Gastrocnemius medialis (tissue), 4 donors: Measurements from ENCODE around the gene TMEM178A. TPM values are rescaled to one million over a fixed set of nuclear protein-coding genes. Genes with fewer than 3 reads are reported as not detected.

Source experiments
- ATAC-seq, 2 donors: fragments of 150-250 bp; one replicate each; pipeline ENCODE4 v1.9.1; 2016
- DNase-seq, 2 donors: peaks; one replicate each; pipeline ENCODE4 v3.0.0-alpha.2; 2019
- H3K27ac ChIP-seq, 4 donors: fragments of 200-600 bp; sonication (generic); 1 replicate in 1 of 4; 2 replicates in 3 of 4; pipeline ENCODE4 v1.5.1; 2016 to 2018; ENCODE audit warnings: mild to moderate bottlenecking in 2 of 4, moderate library complexity in 1 of 4
- H3K27me3 ChIP-seq, 3 donors: fragments of 200-600 bp; sonication (generic) in 2 of 3; 1 replicate in 1 of 3; 2 replicates in 2 of 3; pipeline versions ENCODE4 v1.5.1 to v1.6.0; 2016 to 2019; ENCODE audit warnings: mild to moderate bottlenecking in 1 of 3, moderate library complexity in 1 of 3
- H3K36me3 ChIP-seq, 2 donors: fragments of 200-600 bp; sonication (generic) in 1 of 2; one replicate each; pipeline ENCODE4 v1.5.1; 2017 to 2018
- H3K4me1 ChIP-seq, 2 donors: fragments of 200-600 bp; sonication (generic) in 1 of 2; one replicate each; pipeline ENCODE4 v1.5.1; 2016 to 2017; ENCODE audit warnings: mild to moderate bottlenecking in 2 of 2
- H3K4me3 ChIP-seq, 4 donors: fragments of 200-600 bp; sonication (generic) in 3 of 4; 1 replicate in 1 of 4; 2 replicates in 3 of 4; pipeline ENCODE4 v1.5.1; 2016 to 2019; ENCODE audit warnings: mild to moderate bottlenecking in 2 of 4
- H3K9me3 ChIP-seq, 3 donors: fragments of 200-600 bp; sonication (generic) in 2 of 3; 1 replicate in 1 of 3; 2 replicates in 2 of 3; pipeline ENCODE4 v1.5.1; 2016 to 2019
- CTCF ChIP-seq, 5 experiments: fragments of 450-650 bp in 3 of 5; fragments of 200-600 bp in 2 of 5; sonication (generic) in 2 of 5; IDR thresholded peaks in 4 of 5; conservative IDR thresholded peaks in 1 of 5; 1 replicate in 4 of 5; 2 replicates in 1 of 5; pipeline ENCODE4 v1.5.1; 2016 to 2019; ENCODE audit warnings: antibody characterized with exemption in 5 of 5, mild to moderate bottlenecking in 3 of 5, moderate library complexity in 3 of 5
- POLR2A ChIP-seq, 2 donors: fragments of 450-650 bp; IDR thresholded peaks; one replicate each; pipeline ENCODE4 v1.6.1; 2017; ENCODE audit warnings: antibody characterized with exemption in 2 of 2, mild to moderate bottlenecking in 2 of 2, moderate library complexity in 2 of 2
- in situ Hi-C, 4 donors: fragments of 200-750 bp; cut with MboI; loops; one replicate each; pipeline versions ENCODE4 v1.15.0 to v1.8.0; 2017; ENCODE audit warnings: low sequenced_read_pairs in 4 of 4
- intact Hi-C: fragments of 100-400 bp; cut with DNase I; formaldehyde crosslinking; loops from one replicate; pipeline ENCODE4 v1.15.1; 2023; ENCODE audit warnings: low total_unique reads
- total RNA-seq, 4 donors: library from RNA; depleted of rRNA; stranded (reverse); fragments of >200 nt; gene quantifications; one replicate each; pipeline versions ENCODE4 v1.1.0 to v1.2.3, GENCODE V29; 2016

The TMEM178A gene
- total RNA-seq, 4 donors from 2014 or later, result 0.42 TPM; not detected in 3

GRCh38 chr2:39642051-39642718, 23.5 kb upstream of the TMEM178A start:
- intact Hi-C loops, result loop anchor here (5.0 kb wide), 1 partner anchor 55 kb away; no protein-coding TSS in a partner anchor
- no peak for ATAC-seq

GRCh38 chr2:39645826-39646225, 19.9 kb upstream of the TMEM178A start:
- H3K4me1 ChIP-seq, result peaks cover 5 to 8% of the 10 kb centered on the region in 2 donors
- TF ChIP-seq POLR2A (IDR thresholded peaks at IDR 0.05) (no peak), CTCF (IDR thresholded peaks at IDR 0.05 in 4 of 5, conservative IDR thresholded peaks at IDR 0.05 in 1 of 5) (no peak)

More at GRCh38 chr2:39642051-39642718, 23.5 kb upstream of the TMEM178A start:
- Histone ChIP-seq H3K36me3 (no peaks in the 10 kb centered on the region), H3K4me1 (peaks cover 15 to 18% of the 10 kb centered on the region in 2 donors), H3K9me3 (no peaks in the 10 kb centered on the region), H3K4me3 (no peak overlapping the region), H3K27ac (no peak overlapping the region), H3K27me3 (no peaks in the 10 kb centered on the region)
- no peak for DNase-seq
- TF ChIP-seq CTCF (IDR thresholded peaks at IDR 0.05 in 4 of 5, conservative IDR thresholded peaks at IDR 0.05 in 1 of 5) (no peak), POLR2A (IDR thresholded peaks at IDR 0.05) (no peak)
- in situ Hi-C loops, result no loop called here

GRCh38 chr2:39646267-39646666, 19.4 kb upstream of the TMEM178A start:
- no peak for DNase-seq
- in situ Hi-C loops, result no loop called here
- no peak overlapping the region for H3K27ac ChIP-seq
- no peaks in the 10 kb centered on the region for H3K36me3 ChIP-seq
- no peak for ATAC-seq
- peaks cover 5 to 8% of the 10 kb centered on the region in 2 donors for H3K4me1 ChIP-seq
- no peaks in the 10 kb centered on the region for H3K9me3 ChIP-seq
- TF ChIP-seq CTCF (IDR thresholded peaks at IDR 0.05 in 4 of 5, conservative IDR thresholded peaks at IDR 0.05 in 1 of 5) (no peak), POLR2A (IDR thresholded peaks at IDR 0.05) (no peak)
- H3K4me3 ChIP-seq, result no peak overlapping the region
- intact Hi-C loops, result no loop called here
- no peaks in the 10 kb centered on the region for H3K27me3 ChIP-seq

More at GRCh38 chr2:39645826-39646225, 19.9 kb upstream of the TMEM178A start:
- intact Hi-C loops (no loop called here), in situ Hi-C loops (no loop called here)
- Histone ChIP-seq H3K4me3 (no peak overlapping the region), H3K27ac (no peak overlapping the region), H3K9me3 (no peaks in the 10 kb centered on the region), H3K27me3 (no peaks in the 10 kb centered on the region), H3K36me3 (no peaks in the 10 kb centered on the region)
- no peak for DNase-seq
- no peak for ATAC-seq

- in situ Hi-C loops (no loop called here), intact Hi-C loops (no loop called here)
Observed at GRCh38 chr2:39647104-39647765, 18.5 kb upstream of the TMEM178A start.

More at GRCh38 chr2:39647104-39647765, 18.5 kb upstream of the TMEM178A start:
- TF ChIP-seq CTCF (IDR thresholded peaks at IDR 0.05 in 4 of 5, conservative IDR thresholded peaks at IDR 0.05 in 1 of 5) (no peak), POLR2A (IDR thresholded peaks at IDR 0.05) (no peak)
- Histone ChIP-seq H3K4me3 (no peak overlapping the region), H3K36me3 (no peaks in the 10 kb centered on the region), H3K27me3 (no peaks in the 10 kb centered on the region), H3K9me3 (no peaks in the 10 kb centered on the region), H3K27ac (no peak overlapping the region), H3K4me1 (peaks cover 2% of the 10 kb centered on the region in 2 donors)
- no peak for DNase-seq
- no peak for ATAC-seq
